GM11168 (cell line): ENCODE results near the gene PLD4.
"Not testable (repeated sequence)": the region's sequence is repeated elsewhere in the genome, so short reads cannot be mapped to it uniquely, and the experiment has no call there.

Experiments used
- in situ Hi-C: fragments of 300-500 bp; cut with MboI; formaldehyde crosslinking; loops from one replicate; pipeline ENCODE4 v1.12.0; 2022; ENCODE audit warnings: low sequenced_read_pairs; ENCODE audit not compliant: unreplicated experiment

Gene PLD4

GRCh38 chr14:104937694-104938365, 13.2 kb downstream of the PLD4 start:
- in situ Hi-C loops = no loop called here

- in situ Hi-C loops = no loop called here
These were observed 13.8 kb downstream of the PLD4 start for GRCh38 chr14:104938436-104938835.

- in situ Hi-C loops = no loop called here
These were observed 14.3 kb downstream of the PLD4 start for GRCh38 chr14:104938960-104939359.

- in situ Hi-C loops = no loop called here
These were observed 15.2 kb downstream of the PLD4 start for GRCh38 chr14:104939666-104940410.

GRCh38 chr14:104940526-104941150, 16.0 kb downstream of the PLD4 start:
- in situ Hi-C loops = no loop called here

GRCh38 chr14:104941508-104942365, 17.1 kb downstream of the PLD4 start:
- in situ Hi-C loops = no loop called here

GRCh38 chr14:104942586-104942985, 17.9 kb downstream of the PLD4 start:
- in situ Hi-C loops = no loop called here

- in situ Hi-C loops = not testable (repeated sequence)
These were observed 18.7 kb downstream of the PLD4 start for GRCh38 chr14:104943216-104944015.

GRCh38 chr14:104944016-104944308, 19.3 kb downstream of the PLD4 start:
- in situ Hi-C loops = not testable (repeated sequence)

GRCh38 chr14:104944436-104945205, 19.9 kb downstream of the PLD4 start:
- in situ Hi-C loops = not testable (repeated sequence)

GRCh38 chr14:104945266-104945665, 20.6 kb downstream of the PLD4 start:
- in situ Hi-C loops = not testable (repeated sequence)

- in situ Hi-C loops = not testable (repeated sequence)
These were observed 21.6 kb downstream of the PLD4 start for GRCh38 chr14:104945986-104946965.

- in situ Hi-C loops = not testable (repeated sequence)
These were observed 22.5 kb downstream of the PLD4 start for GRCh38 chr14:104947201-104947600.

- in situ Hi-C loops = not testable (repeated sequence)
These were observed 23.4 kb downstream of the PLD4 start for GRCh38 chr14:104947881-104948735.

- in situ Hi-C loops = no loop called here
These were observed 24.0 kb downstream of the PLD4 start for GRCh38 chr14:104948736-104949031.

- in situ Hi-C loops = not testable (repeated sequence)
These were observed 24.8 kb downstream of the PLD4 start for GRCh38 chr14:104949406-104949955.

- in situ Hi-C loops = no loop called here
These were observed 25.3 kb downstream of the PLD4 start for GRCh38 chr14:104950021-104950420.
